ENCODE measurements around the gene OLIG1.

Gene OLIG1

GRCh38 chr21:33069994-33070743, at the start of gene OLIG1:
Gene OLIG1 (plus strand): TSS chr21:33070141. CDS start chr21:33070247, 106 bp downstream.
- no peaks in the 10 kb centered on the region for H3K36me3 ChIP-seq (ENCODE audit: control insufficient read depth, insufficient read depth, low read length)
- peaks cover 88% of the 10 kb centered on the region for H3K27me3 ChIP-seq (ENCODE audit: control insufficient read depth, insufficient read depth, low read length)
- H3K9me3 ChIP-seq (ENCODE audit: control insufficient read depth, low read length), result no peaks in the 10 kb centered on the region
- H3K4me1 ChIP-seq (ENCODE audit: control insufficient read depth, insufficient read depth, low read length), result peaks cover 11% of the 10 kb centered on the region
- H3K9ac ChIP-seq (ENCODE audit: low read length), result no peak within 1 kb of the TSS
- H3K4me3 ChIP-seq (ENCODE audit: low read length), result no peak within 1 kb of the TSS

GRCh38 chr21:33020558-33021100, 49.3 kb upstream of the OLIG1 start:
- H3K9me3 ChIP-seq (ENCODE audit: control insufficient read depth, low read length), result no peaks in the 10 kb centered on the region
- H3K27me3 ChIP-seq (ENCODE audit: control insufficient read depth, insufficient read depth, low read length), result peaks cover 78% of the 10 kb centered on the region
- no peaks in the 10 kb centered on the region for H3K4me1 ChIP-seq (ENCODE audit: control insufficient read depth, insufficient read depth, low read length)
- H3K36me3 ChIP-seq (ENCODE audit: control insufficient read depth, insufficient read depth, low read length), result no peaks in the 10 kb centered on the region
- no peak overlapping the region for H3K9ac ChIP-seq (ENCODE audit: low read length)
- H3K4me3 ChIP-seq (ENCODE audit: low read length), result no peak overlapping the region

GRCh38 chr21:33021150-33021549, 48.8 kb upstream of the OLIG1 start:
- Histone ChIP-seq H3K9ac (ENCODE audit: low read length) (no peak overlapping the region), H3K9me3 (ENCODE audit: control insufficient read depth, low read length) (no peaks in the 10 kb centered on the region), H3K27me3 (ENCODE audit: control insufficient read depth, insufficient read depth, low read length) (peaks cover 83% of the 10 kb centered on the region), H3K4me1 (ENCODE audit: control insufficient read depth, insufficient read depth, low read length) (no peaks in the 10 kb centered on the region), H3K4me3 (ENCODE audit: low read length) (no peak overlapping the region), H3K36me3 (ENCODE audit: control insufficient read depth, insufficient read depth, low read length) (no peaks in the 10 kb centered on the region)

GRCh38 chr21:33021667-33022066, 48.3 kb upstream of the OLIG1 start:
- no peaks in the 10 kb centered on the region for H3K4me1 ChIP-seq (ENCODE audit: control insufficient read depth, insufficient read depth, low read length)
- no peaks in the 10 kb centered on the region for H3K36me3 ChIP-seq (ENCODE audit: control insufficient read depth, insufficient read depth, low read length)
- H3K9ac ChIP-seq (ENCODE audit: low read length), result no peak overlapping the region
- no peaks in the 10 kb centered on the region for H3K9me3 ChIP-seq (ENCODE audit: control insufficient read depth, low read length)
- no peak overlapping the region for H3K4me3 ChIP-seq (ENCODE audit: low read length)
- H3K27me3 ChIP-seq (ENCODE audit: control insufficient read depth, insufficient read depth, low read length), result peaks cover 88% of the 10 kb centered on the region

- Histone ChIP-seq H3K9ac (ENCODE audit: low read length) (no peak overlapping the region), H3K27me3 (ENCODE audit: control insufficient read depth, insufficient read depth, low read length) (peaks cover 96% of the 10 kb centered on the region), H3K4me1 (ENCODE audit: control insufficient read depth, insufficient read depth, low read length) (no peaks in the 10 kb centered on the region), H3K36me3 (ENCODE audit: control insufficient read depth, insufficient read depth, low read length) (no peaks in the 10 kb centered on the region), H3K4me3 (ENCODE audit: low read length) (no peak overlapping the region), H3K9me3 (ENCODE audit: control insufficient read depth, low read length) (no peaks in the 10 kb centered on the region)
These were observed 47.5 kb upstream of the OLIG1 start for GRCh38 chr21:33022489-33022827.

- no peaks in the 10 kb centered on the region for H3K9me3 ChIP-seq (ENCODE audit: control insufficient read depth, low read length)
- no peak overlapping the region for H3K9ac ChIP-seq (ENCODE audit: low read length)
- H3K4me3 ChIP-seq (ENCODE audit: low read length), result no peak overlapping the region
- H3K27me3 ChIP-seq (ENCODE audit: control insufficient read depth, insufficient read depth, low read length), result peaks cover 99% of the 10 kb centered on the region
- no peaks in the 10 kb centered on the region for H3K36me3 ChIP-seq (ENCODE audit: control insufficient read depth, insufficient read depth, low read length)
- H3K4me1 ChIP-seq (ENCODE audit: control insufficient read depth, insufficient read depth, low read length), result no peaks in the 10 kb centered on the region
These were observed 46.9 kb upstream of the OLIG1 start for GRCh38 chr21:33022828-33023573.

GRCh38 chr21:33023574-33024200, 46.3 kb upstream of the OLIG1 start:
- H3K27me3 ChIP-seq (ENCODE audit: control insufficient read depth, insufficient read depth, low read length), result peaks cover 99% of the 10 kb centered on the region
- H3K4me3 ChIP-seq (ENCODE audit: low read length), result no peak overlapping the region
- H3K4me1 ChIP-seq (ENCODE audit: control insufficient read depth, insufficient read depth, low read length), result no peaks in the 10 kb centered on the region
- H3K9me3 ChIP-seq (ENCODE audit: control insufficient read depth, low read length), result no peaks in the 10 kb centered on the region
- no peaks in the 10 kb centered on the region for H3K36me3 ChIP-seq (ENCODE audit: control insufficient read depth, insufficient read depth, low read length)
- H3K9ac ChIP-seq (ENCODE audit: low read length), result no peak overlapping the region

- H3K9ac ChIP-seq (ENCODE audit: low read length), result no peak overlapping the region
- H3K36me3 ChIP-seq (ENCODE audit: control insufficient read depth, insufficient read depth, low read length), result no peaks in the 10 kb centered on the region
- peaks cover 97% of the 10 kb centered on the region for H3K27me3 ChIP-seq (ENCODE audit: control insufficient read depth, insufficient read depth, low read length)
- H3K4me1 ChIP-seq (ENCODE audit: control insufficient read depth, insufficient read depth, low read length), result no peaks in the 10 kb centered on the region
- no peak overlapping the region for H3K4me3 ChIP-seq (ENCODE audit: low read length)
- no peaks in the 10 kb centered on the region for H3K9me3 ChIP-seq (ENCODE audit: control insufficient read depth, low read length)
These were observed 45.5 kb upstream of the OLIG1 start for GRCh38 chr21:33024201-33025103.

GRCh38 chr21:33025106-33025488, 44.8 kb upstream of the OLIG1 start:
- Histone ChIP-seq H3K9me3 (ENCODE audit: control insufficient read depth, low read length) (no peaks in the 10 kb centered on the region), H3K27me3 (ENCODE audit: control insufficient read depth, insufficient read depth, low read length) (peaks cover 97% of the 10 kb centered on the region), H3K9ac (ENCODE audit: low read length) (no peak overlapping the region), H3K4me3 (ENCODE audit: low read length) (no peak overlapping the region), H3K4me1 (ENCODE audit: control insufficient read depth, insufficient read depth, low read length) (no peaks in the 10 kb centered on the region), H3K36me3 (ENCODE audit: control insufficient read depth, insufficient read depth, low read length) (no peaks in the 10 kb centered on the region)

GRCh38 chr21:33025489-33026442, 44.2 kb upstream of the OLIG1 start, which contains the start of gene OLIG2:
Gene OLIG2 (plus strand): TSS chr21:33025935. CDS start chr21:33026863, 928 bp downstream.
- no peaks in the 10 kb centered on the region for H3K36me3 ChIP-seq (ENCODE audit: control insufficient read depth, insufficient read depth, low read length)
- H3K27me3 ChIP-seq (ENCODE audit: control insufficient read depth, insufficient read depth, low read length), result peaks cover 99% of the 10 kb centered on the region
- no peak within 1 kb of the TSS for H3K4me3 ChIP-seq (ENCODE audit: low read length)
- no peaks in the 10 kb centered on the region for H3K4me1 ChIP-seq (ENCODE audit: control insufficient read depth, insufficient read depth, low read length)
- H3K9ac ChIP-seq (ENCODE audit: low read length), result no peak within 1 kb of the TSS
- no peaks in the 10 kb centered on the region for H3K9me3 ChIP-seq (ENCODE audit: control insufficient read depth, low read length)

All from mucosa of stomach (tissue), 1 donor.